Parathyroid adenoma (tissue), 2 donors: ENCODE data around the gene ARHGDIB.

Source experiments
- H2AFZ ChIP-seq: fragments of 300-600 bp; sonication (generic); one replicate; pipeline ENCODE4 v1.7.0; 2017; ENCODE audit warnings: antibody characterized with exemption, mild to moderate bottlenecking
- H3K27ac ChIP-seq: fragments of 300-600 bp; sonication (generic); one replicate; pipeline ENCODE4 v1.7.0; 2017
- H3K27me3 ChIP-seq: fragments of 300-600 bp; sonication (generic); one replicate; pipeline ENCODE4 v1.7.0; 2017; ENCODE audit warnings: low read length; ENCODE audit not compliant: control insufficient read depth, insufficient read depth
- H3K36me3 ChIP-seq: fragments of 300-600 bp; sonication (generic); one replicate; pipeline ENCODE4 v1.7.0; 2017; ENCODE audit warnings: low read length; ENCODE audit not compliant: control insufficient read depth, insufficient read depth
- H3K4me1 ChIP-seq: fragments of 300-600 bp; sonication (generic); one replicate; pipeline ENCODE4 v1.7.0; 2017; ENCODE audit warnings: control low read depth
- H3K4me2 ChIP-seq: fragments of 300-600 bp; sonication (generic); one replicate; pipeline ENCODE4 v1.7.0; 2017; ENCODE audit warnings: low read length
- H3K4me3 ChIP-seq: fragments of 300-600 bp; sonication (generic); one replicate; pipeline ENCODE4 v1.7.0; 2017; ENCODE audit warnings: low read depth, low read length
- H3K79me2 ChIP-seq: fragments of 300-600 bp; sonication (generic); one replicate; pipeline ENCODE4 v1.7.0; 2017; ENCODE audit warnings: control low read depth
- H3K9ac ChIP-seq: fragments of 300-600 bp; sonication (generic); one replicate; pipeline ENCODE4 v1.7.0; 2017; ENCODE audit warnings: mild to moderate bottlenecking
- H3K9me3 ChIP-seq: fragments of 300-600 bp; sonication (generic); one replicate; pipeline ENCODE4 v1.7.0; 2017; ENCODE audit warnings: low read length; ENCODE audit not compliant: control insufficient read depth
- CTCF ChIP-seq: fragments of 300-600 bp; sonication (generic); IDR thresholded peaks from one replicate; pipeline ENCODE4 v1.7.0; 2017; ENCODE audit warnings: antibody characterized with exemption, mild to moderate bottlenecking
- donor health status: primary hyperparathyroidism.

Gene ARHGDIB

DNA sequence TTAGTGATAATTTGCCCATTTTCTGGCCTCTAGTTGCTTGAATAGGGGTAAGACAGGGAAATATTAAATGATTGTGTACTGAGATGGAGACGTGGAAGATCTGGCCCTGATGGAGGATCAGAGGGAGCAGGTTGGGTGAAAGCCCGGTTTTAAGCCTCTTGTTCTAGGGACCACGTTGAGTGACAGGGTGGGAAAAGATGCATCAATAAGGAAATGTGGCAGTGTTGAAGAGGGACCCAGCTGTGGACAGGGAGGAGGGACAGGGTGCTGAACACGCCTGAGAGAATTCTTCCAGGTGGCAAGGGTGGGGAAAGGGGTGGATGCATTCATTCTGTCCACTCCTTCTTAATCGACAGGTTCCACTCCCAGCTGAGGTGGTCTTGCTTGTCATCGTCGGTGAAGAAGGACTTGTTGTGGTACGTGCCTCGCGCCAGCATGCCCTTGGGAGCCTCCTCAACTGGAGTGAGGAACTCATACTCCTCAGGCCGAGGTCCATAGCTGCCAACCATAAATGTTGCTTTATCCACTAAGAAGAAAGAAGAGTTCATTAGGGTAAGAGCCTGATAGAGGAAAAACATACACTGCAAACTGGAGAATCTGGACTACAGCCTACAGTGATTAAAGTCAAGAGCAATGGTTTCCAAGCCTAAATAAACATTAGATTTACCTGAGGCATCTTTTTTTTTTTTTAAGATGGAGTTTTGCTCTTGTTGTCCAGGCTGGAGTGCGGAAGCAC lies 19.0 kb downstream of the ARHGDIB start:
- TF ChIP-seq CTCF = no peak
- no peak overlapping the region for H3K4me3 ChIP-seq
- H3K9me3 ChIP-seq = no peaks in the 10 kb centered on the region
- H3K27me3 ChIP-seq = no peaks in the 10 kb centered on the region
- H3K9ac ChIP-seq = no peak overlapping the region
- H3K79me2 ChIP-seq = no peaks in the 10 kb centered on the region
- no peak overlapping the region for H3K4me2 ChIP-seq
- no peak overlapping the region for H3K27ac ChIP-seq
- H3K4me1 ChIP-seq = no peaks in the 10 kb centered on the region
- H3K36me3 ChIP-seq = no peaks in the 10 kb centered on the region
- H2AFZ ChIP-seq = no peak overlapping the region

DNA sequence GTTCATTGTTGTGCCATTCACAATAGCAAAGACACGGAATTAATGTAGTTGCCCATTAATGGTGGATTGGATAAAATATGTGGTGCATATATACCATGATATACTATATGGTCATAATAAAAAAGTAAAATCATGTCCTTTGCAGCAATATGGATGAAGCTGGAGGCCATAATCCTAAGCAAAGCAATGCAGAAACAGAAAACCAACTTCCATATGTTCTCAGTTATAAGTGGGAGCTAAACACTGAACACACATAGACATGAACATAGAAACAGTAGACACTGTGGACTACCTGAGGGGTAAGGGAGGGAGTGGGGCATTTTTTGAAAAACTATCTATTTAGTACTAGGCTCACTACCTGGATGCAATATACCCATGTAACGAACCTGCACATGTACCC lies 20.0 kb downstream of the ARHGDIB start:
- Histone ChIP-seq H3K9ac (no peak overlapping the region), H3K9me3 (no peaks in the 10 kb centered on the region), H3K4me1 (no peaks in the 10 kb centered on the region), H3K27me3 (no peaks in the 10 kb centered on the region), H3K27ac (no peak overlapping the region), H3K4me2 (no peak overlapping the region), H3K4me3 (no peak overlapping the region), H3K36me3 (no peaks in the 10 kb centered on the region), H2AFZ (no peak overlapping the region), H3K79me2 (no peaks in the 10 kb centered on the region)
- no peak for TF ChIP-seq CTCF

DNA sequence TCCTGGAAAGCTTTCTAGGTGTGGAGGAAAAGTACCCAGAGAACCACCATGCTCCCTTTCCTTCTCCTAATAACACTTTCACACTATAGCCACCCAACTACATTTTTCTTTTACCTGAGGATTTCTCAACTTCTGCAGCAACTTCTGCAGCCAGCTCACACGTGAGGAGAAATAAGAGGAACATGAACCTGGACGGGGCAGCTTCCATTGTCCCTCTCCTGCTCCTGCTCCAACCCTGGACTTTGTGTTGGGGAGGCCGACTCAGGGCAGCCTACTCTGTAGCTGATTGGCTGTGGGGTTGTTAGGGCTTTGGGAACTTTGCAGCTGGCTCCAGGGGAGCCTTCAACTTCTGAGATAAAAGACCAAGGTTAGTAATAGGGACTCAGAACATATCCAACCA lies 23.1 kb downstream of the ARHGDIB start, which contains the start of gene ERP27:
ERP27 (minus strand) TSS at position 237 of the 400 bp plus-strand sequence; CDS start at position 208, 29 bp downstream.
- Histone ChIP-seq H3K79me2 (no peaks in the 10 kb centered on the region), H3K4me2 (no peak within 1 kb of the TSS), H3K4me3 (no peak within 1 kb of the TSS), H3K4me1 (no peaks in the 10 kb centered on the region), H2AFZ (no peak within 1 kb of the TSS), H3K27me3 (no peaks in the 10 kb centered on the region), H3K27ac (no peak within 1 kb of the TSS), H3K9ac (no peak within 1 kb of the TSS), H3K9me3 (no peaks in the 10 kb centered on the region), H3K36me3 (no peaks in the 10 kb centered on the region)
- no peak for TF ChIP-seq CTCF

DNA sequence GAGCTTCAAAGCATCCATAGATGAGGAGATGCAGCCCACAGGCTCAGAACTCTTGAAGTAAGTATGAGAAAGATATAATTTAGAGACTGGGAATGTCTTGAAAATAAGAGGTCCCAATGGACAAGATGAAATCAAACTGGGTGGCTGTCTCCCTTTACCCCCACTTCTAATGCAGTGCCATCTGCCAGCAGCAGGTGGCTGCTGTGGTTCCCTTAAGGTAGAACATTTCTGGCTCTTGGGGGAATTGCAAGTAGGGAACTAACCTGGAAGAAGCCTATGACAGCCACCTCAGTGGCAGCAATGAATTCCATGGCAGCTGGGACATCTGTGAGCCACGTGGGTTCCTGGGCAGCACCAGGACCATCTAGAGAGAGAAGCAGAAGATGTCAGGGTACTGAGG lies 23.7 kb downstream of the ARHGDIB start:
- Histone ChIP-seq H3K36me3 (no peaks in the 10 kb centered on the region), H3K9ac (no peak overlapping the region), H3K79me2 (no peaks in the 10 kb centered on the region), H3K27ac (no peak overlapping the region), H3K4me2 (no peak overlapping the region), H3K27me3 (no peaks in the 10 kb centered on the region), H2AFZ (no peak overlapping the region), H3K4me1 (no peaks in the 10 kb centered on the region), H3K4me3 (no peak overlapping the region), H3K9me3 (no peaks in the 10 kb centered on the region)
- TF ChIP-seq CTCF = no peak

DNA sequence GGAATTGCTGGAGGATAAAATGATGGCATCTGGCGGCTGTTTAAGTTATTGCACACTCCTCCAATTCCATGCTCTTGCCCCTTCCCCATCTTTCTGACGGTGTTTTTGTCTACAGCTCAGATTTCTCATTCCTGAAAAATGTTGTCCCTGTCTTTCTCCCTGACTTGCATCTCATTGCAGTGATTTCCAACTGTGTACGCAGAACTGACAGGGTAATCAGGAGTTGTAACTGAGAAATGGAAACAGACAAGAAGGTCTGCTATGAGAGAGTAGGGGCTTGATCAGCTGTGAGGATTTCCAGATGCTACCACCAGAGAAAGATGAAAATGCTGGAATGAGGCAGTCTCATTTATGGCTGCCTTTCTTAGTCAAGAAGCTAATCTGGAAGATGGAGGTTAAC lies 24.4 kb downstream of the ARHGDIB start:
- TF ChIP-seq CTCF = no peak
- no peak overlapping the region for H2AFZ ChIP-seq
- no peaks in the 10 kb centered on the region for H3K9me3 ChIP-seq
- H3K4me3 ChIP-seq = no peak overlapping the region
- H3K27ac ChIP-seq = no peak overlapping the region
- H3K9ac ChIP-seq = no peak overlapping the region
- no peaks in the 10 kb centered on the region for H3K79me2 ChIP-seq
- H3K4me2 ChIP-seq = no peak overlapping the region
- H3K36me3 ChIP-seq = no peaks in the 10 kb centered on the region
- no peaks in the 10 kb centered on the region for H3K4me1 ChIP-seq
- H3K27me3 ChIP-seq = no peaks in the 10 kb centered on the region
